ENCODE results near the gene TP53AIP1. TPM values are rescaled to one million over a fixed set of nuclear protein-coding genes. Genes with fewer than 3 reads are reported as not detected.
"Not testable (repeated sequence)": the region's sequence is repeated elsewhere in the genome, so short reads cannot be mapped to it uniquely, and the experiment has no call there.

The TP53AIP1 gene
- total RNA-seq, 2 experiments from 2014 or later, result not detected

GRCh38 chr11:128924104-128924503 lies 18.6 kb downstream of the TP53AIP1 start:
- Mint-ChIP-seq H3K27me3 (peaks cover 2% of the 10 kb centered on the region), H3K36me3 (ENCODE audit: low read depth) (no peaks in the 10 kb centered on the region), H3K27ac (no peak overlapping the region), H3K4me3 (no peak overlapping the region), H3K9me3 (no peaks in the 10 kb centered on the region), H3K4me1 (ENCODE audit: low read depth) (peaks cover 9% of the 10 kb centered on the region)
- ATAC-seq (no peak), DNase-seq (no peak)
- POLR2A ChIA-PET, result no interaction called here
- intact Hi-C loops (cut with micrococcal nuclease), result no loop called here
- CTCF ChIA-PET, result interaction anchor here (1.4 to 2.5 kb wide), 2 partner anchors 18 to 39 kb away, joined by 6 to 15 read pairs; no protein-coding TSS in a partner anchor
- no peak for TF ChIP-seq CTCF (IDR thresholded peaks at IDR 0.05)

GRCh38 chr11:128921793-128922192 lies 20.9 kb downstream of the TP53AIP1 start:
- Mint-ChIP-seq H3K9me3 (no peaks in the 10 kb centered on the region), H3K27ac (no peak overlapping the region), H3K36me3 (ENCODE audit: low read depth) (no peaks in the 10 kb centered on the region), H3K4me3 (no peak overlapping the region), H3K4me1 (ENCODE audit: low read depth) (peaks cover 4% of the 10 kb centered on the region), H3K27me3 (peaks cover 2% of the 10 kb centered on the region)
- intact Hi-C loops (cut with micrococcal nuclease), result no loop called here
- DNase-seq, result peak; percentile 7
- ATAC-seq, result peak; percentile 30
- ChIA-PET POLR2A (no interaction called here), CTCF (interaction anchor here (1.0 kb wide), 1 partner anchor 37 kb away, joined by 5 read pairs; no protein-coding TSS in a partner anchor)
- no peak for TF ChIP-seq CTCF (IDR thresholded peaks at IDR 0.05)

- H3K27ac Mint-ChIP-seq, result no peak overlapping the region
- CTCF ChIA-PET, result interaction anchor here (1.0 kb wide), 1 partner anchor 35 kb away, joined by 5 read pairs; no protein-coding TSS in a partner anchor
- no peaks in the 10 kb centered on the region for H3K36me3 Mint-ChIP-seq (ENCODE audit: low read depth)
- no peak for TF ChIP-seq CTCF (IDR thresholded peaks at IDR 0.05)
- no peak overlapping the region for H3K4me3 Mint-ChIP-seq
- POLR2A ChIA-PET, result no interaction called here
- ATAC-seq (no peak), DNase-seq (no peak)
- H3K9me3 Mint-ChIP-seq, result no peaks in the 10 kb centered on the region
- H3K4me1 Mint-ChIP-seq (ENCODE audit: low read depth), result peaks cover 4% of the 10 kb centered on the region
- H3K27me3 Mint-ChIP-seq, result peaks cover 6% of the 10 kb centered on the region
- intact Hi-C loops (cut with micrococcal nuclease), result no loop called here
Observed at GRCh38 chr11:128920666-128921065, 22.0 kb downstream of the TP53AIP1 start.

GRCh38 chr11:128919635-128920034 lies 23.0 kb downstream of the TP53AIP1 start:
- H3K27me3 Mint-ChIP-seq; H3K4me3 Mint-ChIP-seq; H3K27ac Mint-ChIP-seq; H3K4me1 Mint-ChIP-seq (ENCODE audit: low read depth); intact Hi-C loops (cut with micrococcal nuclease); POLR2A ChIA-PET; H3K9me3 Mint-ChIP-seq; ATAC-seq; H3K36me3 Mint-ChIP-seq (ENCODE audit: low read depth); DNase-seq: not testable (repeated sequence)
- CTCF ChIA-PET, result interaction anchor here (3.6 kb wide), 1 partner anchor 34 kb away, joined by 22 read pairs; no protein-coding TSS in a partner anchor

- intact Hi-C loops (cut with micrococcal nuclease), result no loop called here
- POLR2A ChIA-PET, result no interaction called here
- peak overlapping the region; percentile 53 for H3K27ac Mint-ChIP-seq
- ATAC-seq (peak; percentile 55), DNase-seq (no peak)
- no peaks in the 10 kb centered on the region for H3K9me3 Mint-ChIP-seq
- peaks cover 4% of the 10 kb centered on the region for H3K4me1 Mint-ChIP-seq (ENCODE audit: low read depth)
- no peak overlapping the region for H3K4me3 Mint-ChIP-seq
- H3K27me3 Mint-ChIP-seq, result peaks cover 6% of the 10 kb centered on the region
- CTCF ChIA-PET, result interaction anchor here (3.6 kb wide), 1 partner anchor 34 kb away, joined by 22 read pairs; no protein-coding TSS in a partner anchor
- no peaks in the 10 kb centered on the region for H3K36me3 Mint-ChIP-seq (ENCODE audit: low read depth)
- no peak for TF ChIP-seq CTCF (IDR thresholded peaks at IDR 0.05)
Observed at GRCh38 chr11:128919216-128919615, 23.5 kb downstream of the TP53AIP1 start.
